SJSA1 (cell line): ENCODE results near the gene ZNF860. TPM values are rescaled to one million over a fixed set of nuclear protein-coding genes. Genes with fewer than 3 reads are reported as not detected.

Experiments
- DNase-seq, 2 experiments: peaks; one replicate each; pipeline ENCODE4 v3.0.0-alpha.2; 2015 to 2020; ENCODE audit warnings: low spot score in 2 of 2, low read depth in 1 of 2
- H3K27ac ChIP-seq: fragments of 250-450 bp; sonication (Bioruptor Pico); 2 replicates; pipeline ENCODE4 v1.5.1; 2020; ENCODE audit warnings: mild to moderate bottlenecking, moderate library complexity
- H3K27me3 ChIP-seq: fragments of 250-450 bp; sonication (Bioruptor Pico); replicated peaks from 2 replicates; pipeline ENCODE4 v1.5.1; 2020; ENCODE audit warnings: mild to moderate bottlenecking, moderate library complexity
- H3K36me3 ChIP-seq: fragments of 250-450 bp; sonication (Bioruptor Pico); 2 replicates; pipeline ENCODE4 v1.5.1; 2020; ENCODE audit warnings: mild to moderate bottlenecking
- H3K4me1 ChIP-seq: fragments of 250-450 bp; sonication (Bioruptor Pico); replicated peaks from 2 replicates; pipeline ENCODE4 v1.6.1; 2021; ENCODE audit warnings: mild to moderate bottlenecking
- H3K4me3 ChIP-seq: fragments of 250-450 bp; sonication (Bioruptor Pico); 2 replicates; pipeline ENCODE4 v1.5.1; 2020; ENCODE audit warnings: mild to moderate bottlenecking
- H3K9me3 ChIP-seq: fragments of 250-450 bp; sonication (Bioruptor Pico); replicated peaks from 2 replicates; pipeline ENCODE4 v1.5.1; 2020; ENCODE audit warnings: mild to moderate bottlenecking
- total RNA-seq: library from RNA; depleted of rRNA; stranded (reverse); fragments of >200 nt; shearing (Covaris generic); gene quantifications from 2 replicates; pipeline ENCODE4 v1.2.3, GENCODE V29; 2014

The ZNF860 gene
- total RNA-seq, 1 experiment from 2014 or later, result 0.53 TPM

GRCh38 chr3:31952205-31952604 is 29.3 kb upstream of the ZNF860 start:
- Histone ChIP-seq H3K9me3 (no peaks in the 10 kb centered on the region), H3K4me1 (no peaks in the 10 kb centered on the region), H3K4me3 (no peak overlapping the region), H3K27me3 (no peaks in the 10 kb centered on the region), H3K27ac (no peak overlapping the region), H3K36me3 (no peaks in the 10 kb centered on the region)
- DNase-seq, result no peak

- Histone ChIP-seq H3K4me3 (no peak overlapping the region), H3K4me1 (no peaks in the 10 kb centered on the region), H3K36me3 (no peaks in the 10 kb centered on the region), H3K9me3 (no peaks in the 10 kb centered on the region), H3K27me3 (no peaks in the 10 kb centered on the region), H3K27ac (no peak overlapping the region)
- no peak for DNase-seq
These were observed 28.5 kb upstream of the ZNF860 start for GRCh38 chr3:31953091-31953490.

- Histone ChIP-seq H3K4me1 (peaks cover 2% of the 10 kb centered on the region; the same call in 1 of the 2 replicates), H3K4me3 (no peak overlapping the region), H3K36me3 (no peaks in the 10 kb centered on the region), H3K27me3 (no peaks in the 10 kb centered on the region), H3K9me3 (no peaks in the 10 kb centered on the region), H3K27ac (no peak overlapping the region)
- DNase-seq, result no peak
These were observed 27.9 kb upstream of the ZNF860 start for GRCh38 chr3:31953636-31954035.

GRCh38 chr3:31955581-31955980 is 26.0 kb upstream of the ZNF860 start:
- Histone ChIP-seq H3K4me3 (no peak overlapping the region), H3K27ac (no peak overlapping the region), H3K36me3 (no peaks in the 10 kb centered on the region), H3K27me3 (no peaks in the 10 kb centered on the region), H3K9me3 (no peaks in the 10 kb centered on the region), H3K4me1 (peaks cover 19% of the 10 kb centered on the region)
- no peak for DNase-seq

- Histone ChIP-seq H3K27me3 (no peaks in the 10 kb centered on the region), H3K9me3 (no peaks in the 10 kb centered on the region), H3K36me3 (no peaks in the 10 kb centered on the region), H3K4me3 (no peak overlapping the region), H3K27ac (no peak overlapping the region), H3K4me1 (peaks cover 27% of the 10 kb centered on the region)
- no peak for DNase-seq
These were observed 24.4 kb upstream of the ZNF860 start for GRCh38 chr3:31957106-31957505.

- Histone ChIP-seq H3K27ac (no peak overlapping the region), H3K27me3 (no peaks in the 10 kb centered on the region)
- DNase-seq, result no peak
These were observed 22.8 kb upstream of the ZNF860 start for GRCh38 chr3:31958701-31959152.

GRCh38 chr3:31959251-31959650 is 22.3 kb upstream of the ZNF860 start:
- H3K27me3 ChIP-seq, result no peaks in the 10 kb centered on the region
- H3K4me1 ChIP-seq, result peaks cover 33% of the 10 kb centered on the region
- H3K27ac ChIP-seq, result no peak overlapping the region
- no peak overlapping the region for H3K4me3 ChIP-seq
- no peak for DNase-seq
- no peaks in the 10 kb centered on the region for H3K9me3 ChIP-seq
- no peaks in the 10 kb centered on the region for H3K36me3 ChIP-seq

More at GRCh38 chr3:31958701-31959152, 22.8 kb upstream of the ZNF860 start:
- H3K4me3 ChIP-seq, result no peak overlapping the region
- no peaks in the 10 kb centered on the region for H3K9me3 ChIP-seq
- H3K36me3 ChIP-seq, result no peaks in the 10 kb centered on the region
- peaks cover 33% of the 10 kb centered on the region for H3K4me1 ChIP-seq

GRCh38 chr3:31959951-31960792 is 21.4 kb upstream of the ZNF860 start:
- H3K9me3 ChIP-seq, result no peaks in the 10 kb centered on the region
- H3K36me3 ChIP-seq, result no peaks in the 10 kb centered on the region
- peak overlapping the region; percentile 13; the same call in 1 of the 2 replicates for H3K27ac ChIP-seq
- H3K4me3 ChIP-seq, result peak overlapping the region; percentile 10
- no peaks in the 10 kb centered on the region for H3K27me3 ChIP-seq
- peaks cover 33% of the 10 kb centered on the region for H3K4me1 ChIP-seq
- DNase-seq, result peak in 1 of 2 experiments; percentile 23

- Histone ChIP-seq H3K4me3 (no peak overlapping the region), H3K4me1 (peaks cover 33% of the 10 kb centered on the region), H3K36me3 (no peaks in the 10 kb centered on the region), H3K9me3 (no peaks in the 10 kb centered on the region), H3K27me3 (no peaks in the 10 kb centered on the region), H3K27ac (no peak overlapping the region)
- DNase-seq, result peak; percentile 37 to 55
These were observed 20.6 kb upstream of the ZNF860 start for GRCh38 chr3:31960793-31961431.

- Histone ChIP-seq H3K4me3 (no peak overlapping the region), H3K27ac (no peak overlapping the region), H3K36me3 (no peaks in the 10 kb centered on the region), H3K9me3 (no peaks in the 10 kb centered on the region), H3K27me3 (no peaks in the 10 kb centered on the region), H3K4me1 (peaks cover 46% of the 10 kb centered on the region)
- DNase-seq, result no peak
These were observed 18.7 kb upstream of the ZNF860 start for GRCh38 chr3:31962801-31963205.

- H3K27ac ChIP-seq, result peak overlapping the region; percentile 95
- H3K4me1 ChIP-seq, result peaks cover 39% of the 10 kb centered on the region
These were observed 14.5 kb upstream of the ZNF860 start for GRCh38 chr3:31966978-31967591.

GRCh38 chr3:31967592-31967991 is 14.0 kb upstream of the ZNF860 start:
- Histone ChIP-seq H3K4me3 (no peak overlapping the region), H3K27ac (peak overlapping the region; percentile 95), H3K4me1 (peaks cover 39% of the 10 kb centered on the region), H3K36me3 (no peaks in the 10 kb centered on the region), H3K27me3 (no peaks in the 10 kb centered on the region), H3K9me3 (no peaks in the 10 kb centered on the region)
- no peak for DNase-seq

More at GRCh38 chr3:31966978-31967591, 14.5 kb upstream of the ZNF860 start:
- no peak for DNase-seq
- Histone ChIP-seq H3K4me3 (no peak overlapping the region), H3K9me3 (no peaks in the 10 kb centered on the region), H3K27me3 (no peaks in the 10 kb centered on the region), H3K36me3 (no peaks in the 10 kb centered on the region)

- H3K27ac ChIP-seq, result peak overlapping the region; percentile 95
- no peaks in the 10 kb centered on the region for H3K27me3 ChIP-seq
- H3K4me1 ChIP-seq, result peaks cover 34% of the 10 kb centered on the region
- no peaks in the 10 kb centered on the region for H3K9me3 ChIP-seq
- DNase-seq, result peak in 1 of 2 experiments; percentile 76
- no peaks in the 10 kb centered on the region for H3K36me3 ChIP-seq
- peak overlapping the region; percentile 8; the same call in 1 of the 2 replicates for H3K4me3 ChIP-seq
These were observed 13.1 kb upstream of the ZNF860 start for GRCh38 chr3:31968369-31968926.
